Kidney tubule cell (primary cell): ENCODE data around the gene RNF113B.

ENCODE experiments used
- DNase-seq: peaks from one replicate; pipeline ENCODE4 v3.0.0-alpha.2; 2018; ENCODE audit warnings: low spot score

Gene RNF113B

GRCh38 chr13:98176777-98177608 lies at the start of gene RNF113B:
RNF113B (minus strand) TSS chr13:98177269; CDS start chr13:98177236, 33 bp downstream.
- no peak for DNase-seq

DNA sequence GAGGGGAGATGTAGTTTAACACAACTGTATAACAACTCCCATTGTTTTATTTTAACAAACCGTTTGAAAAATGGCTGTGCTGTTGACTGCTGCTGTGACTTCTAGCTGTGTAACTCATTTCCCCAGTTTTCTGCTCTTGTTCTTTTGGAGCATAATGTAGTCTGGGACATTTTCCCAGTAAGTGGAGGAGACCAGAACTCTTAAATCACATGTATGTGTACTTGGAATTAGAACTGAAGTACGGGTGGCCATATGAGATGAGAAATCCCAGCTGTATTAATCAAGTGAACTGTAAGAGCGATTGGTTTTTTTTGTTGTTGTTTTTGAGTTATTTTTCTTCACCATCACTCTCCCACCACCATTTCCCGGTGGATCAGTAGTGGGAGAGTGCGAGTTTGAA lies 49.4 kb upstream of the RNF113B start:
- no peak for DNase-seq

GRCh38 chr13:98225036-98225940 lies 48.2 kb upstream of the RNF113B start:
- peak; percentile 23 for DNase-seq

DNA sequence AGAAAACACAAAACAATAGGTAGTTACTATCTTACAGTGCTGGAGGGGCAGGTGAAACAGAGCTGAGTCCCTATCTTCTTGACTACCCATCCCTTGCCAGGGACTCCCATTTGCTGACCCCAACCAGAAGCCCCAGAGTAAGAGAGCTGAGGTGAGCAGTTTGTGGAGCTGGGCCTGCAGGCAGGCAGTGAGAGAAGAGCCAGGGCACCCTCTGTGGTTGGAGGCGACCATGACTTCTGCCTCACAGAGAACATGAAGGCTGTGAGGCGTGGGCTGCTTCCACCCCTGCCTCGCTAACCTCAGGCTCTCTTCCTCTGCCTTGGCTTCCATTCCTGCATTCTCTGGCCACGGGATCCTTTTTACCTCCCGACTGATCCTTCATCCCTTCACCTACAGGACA lies 47.5 kb upstream of the RNF113B start:
- DNase-seq = no peak

- no peak for DNase-seq
Measured at GRCh38 chr13:98223741-98224140, 46.7 kb upstream of the RNF113B start.

- DNase-seq = no peak
Measured at GRCh38 chr13:98222816-98223215, 45.7 kb upstream of the RNF113B start.

- DNase-seq = peak; percentile 59
Measured at GRCh38 chr13:98222081-98222554, 45.0 kb upstream of the RNF113B start.

- no peak for DNase-seq
Measured at GRCh38 chr13:98221234-98221633, 44.2 kb upstream of the RNF113B start.

- DNase-seq = no peak
Measured at GRCh38 chr13:98220271-98220791, 43.3 kb upstream of the RNF113B start.

GRCh38 chr13:98219685-98220084 lies 42.6 kb upstream of the RNF113B start:
- DNase-seq = no peak

- DNase-seq = no peak
Measured at GRCh38 chr13:98217597-98217996, 40.5 kb upstream of the RNF113B start.

- no peak for DNase-seq
Measured at GRCh38 chr13:98216711-98217285, 39.7 kb upstream of the RNF113B start.

DNA sequence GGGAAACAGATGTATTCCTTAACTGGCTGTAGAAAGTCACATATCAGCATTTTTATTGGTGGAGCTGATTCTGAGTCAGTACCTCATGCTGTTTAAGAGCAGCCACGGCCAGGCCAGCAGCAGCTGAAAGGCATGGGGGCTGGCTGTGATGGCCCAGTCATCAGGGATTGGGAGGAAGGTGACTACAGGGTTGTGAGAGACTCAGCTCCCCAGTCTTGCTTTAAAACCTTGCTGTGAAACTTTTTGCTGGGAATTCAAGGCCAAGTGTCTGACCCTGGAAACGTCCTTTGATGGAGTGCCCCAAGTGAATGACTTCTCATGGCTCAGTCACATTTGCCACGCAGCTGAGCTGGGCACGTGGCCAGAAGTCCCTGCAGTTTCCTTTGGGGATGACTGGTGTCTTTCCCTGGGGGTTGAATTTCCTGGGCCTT lies 39.1 kb upstream of the RNF113B start:
- DNase-seq = peak; percentile 92

DNA sequence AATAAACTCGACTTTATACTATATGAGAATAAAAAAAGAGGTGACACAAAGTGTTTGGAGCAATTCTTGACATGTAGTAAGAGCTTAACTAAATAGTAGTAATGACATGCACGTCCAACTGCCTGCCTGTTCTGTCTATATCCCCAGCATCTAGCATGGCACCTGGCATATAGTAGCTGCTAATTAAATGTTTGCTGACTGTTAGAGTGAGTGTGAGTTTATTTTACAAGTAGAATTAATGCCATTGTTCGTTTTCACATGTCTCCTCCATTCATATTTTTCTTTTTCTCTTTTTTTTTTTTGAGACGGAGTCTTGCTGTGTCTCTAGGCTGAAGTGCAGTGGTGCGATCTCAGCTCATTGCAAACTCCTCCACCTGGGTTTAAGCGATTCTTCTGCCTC lies 38.4 kb upstream of the RNF113B start:
- no peak for DNase-seq

DNA sequence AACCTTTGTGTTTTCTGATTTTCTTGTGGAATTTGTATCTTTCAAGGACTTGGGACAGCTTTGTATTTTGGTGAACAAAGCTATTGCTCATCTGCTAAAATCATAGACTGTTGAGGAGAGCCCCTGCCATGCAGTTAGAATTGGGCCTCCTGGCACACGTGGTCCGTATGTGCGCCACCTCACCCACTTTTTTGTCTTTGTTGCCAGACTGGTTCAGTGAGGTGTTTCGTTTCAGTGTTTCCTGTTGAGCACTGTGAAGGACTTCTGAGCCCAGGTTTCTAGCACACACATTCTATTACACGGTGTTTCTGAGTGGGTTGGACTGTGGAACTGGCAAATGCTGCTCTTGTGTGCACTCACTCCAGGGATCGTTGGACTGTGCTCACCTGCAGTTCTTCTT lies 37.6 kb upstream of the RNF113B start:
- peak; percentile 75 for DNase-seq

DNA sequence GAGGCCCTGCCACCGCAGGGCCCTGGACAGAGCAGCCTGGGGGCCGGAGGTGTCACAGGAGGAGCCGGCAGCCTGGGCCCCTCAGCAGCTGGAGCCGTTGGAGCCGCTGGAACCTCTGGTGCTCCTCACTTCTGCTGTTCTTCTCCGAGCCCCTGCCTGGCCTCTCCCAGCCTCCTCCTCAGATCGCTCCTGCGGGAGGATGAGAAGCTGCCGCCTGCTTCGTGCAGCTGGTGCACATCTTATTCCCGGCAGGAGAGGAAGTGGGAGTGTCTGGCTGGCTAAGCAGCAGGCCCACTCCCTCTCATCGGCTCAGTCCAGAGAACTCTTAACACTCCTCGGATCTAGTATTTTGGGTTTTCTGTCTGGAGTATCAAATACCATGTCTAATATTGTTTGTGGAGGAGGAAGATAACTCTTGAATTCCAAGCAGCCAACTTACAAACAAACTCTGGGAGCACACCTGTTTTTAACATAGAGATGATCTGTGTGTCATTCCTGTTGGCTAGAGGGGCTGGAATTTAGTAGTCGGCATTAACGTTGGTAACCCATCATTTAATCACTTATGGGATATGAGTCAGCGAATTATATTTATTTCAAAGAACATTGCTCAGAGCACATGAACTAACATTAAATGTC lies 37.1 kb upstream of the RNF113B start:
- DNase-seq = peak; percentile 45

- no peak for DNase-seq
Measured at GRCh38 chr13:98213354-98213753, 36.3 kb upstream of the RNF113B start.

- no peak for DNase-seq
Measured at GRCh38 chr13:98212763-98213162, 35.7 kb upstream of the RNF113B start.

DNA sequence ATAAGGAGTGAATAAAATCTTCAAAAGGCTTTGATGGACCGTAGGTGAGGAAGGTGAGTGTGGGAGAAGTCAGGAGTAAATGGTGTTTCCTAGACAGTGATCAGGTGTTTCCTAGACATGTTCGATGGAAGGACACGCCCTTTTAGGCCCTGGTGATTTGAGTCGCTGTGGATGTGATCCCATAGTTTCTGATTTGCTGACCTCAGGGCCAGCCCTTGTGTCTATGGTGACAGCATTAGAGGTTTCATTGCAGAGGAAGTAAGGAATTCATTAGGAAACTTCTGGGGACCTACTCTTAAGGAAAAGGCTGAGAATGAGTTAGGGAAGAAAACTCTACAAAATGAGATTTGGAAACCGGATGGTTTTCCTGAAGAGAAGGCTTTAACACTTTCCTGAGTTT lies 31.5 kb upstream of the RNF113B start:
- DNase-seq = peak; percentile 68

GRCh38 chr13:98207416-98207815 lies 30.3 kb upstream of the RNF113B start:
- peak; percentile 97 for DNase-seq

GRCh38 chr13:98206946-98207345 lies 29.9 kb upstream of the RNF113B start:
- peak; percentile 97 for DNase-seq

- no peak for DNase-seq
Measured at GRCh38 chr13:98204546-98204945, 27.5 kb upstream of the RNF113B start.
